Keratinocyte (primary cell): Measurements from ENCODE around the gene GRIA3. TPM values are rescaled to one million over a fixed set of nuclear protein-coding genes. Genes with fewer than 3 reads are reported as not detected.

Experiments
- DNase-seq: peaks from one replicate; pipeline ENCODE4 v3.0.0-alpha.2; 2011; ENCODE audit warnings: low read depth, missing footprints, low spot score
- FAIRE-seq: peaks from 2 replicates; lab custom pipeline; 2011; peaks lifted over from hg19 to GRCh38; lab: Jason Lieb, UNC
- H2AFZ ChIP-seq: 2 replicates; pipeline ENCODE4 v1.6.0; 2012; ENCODE audit warnings: low read length, control low read depth, inconsistent platforms; ENCODE audit not compliant: control insufficient read depth
- H3K27ac ChIP-seq: 2 replicates; pipeline ENCODE4 v1.5.1; 2011; ENCODE audit warnings: low read length; ENCODE audit not compliant: control insufficient read depth, insufficient read depth
- H3K27me3 ChIP-seq: 3 replicates; pipeline ENCODE4 v1.6.0; 2011; ENCODE audit warnings: low read length; ENCODE audit not compliant: control insufficient read depth, insufficient read depth; ENCODE audit errors: extremely low read depth
- H3K36me3 ChIP-seq, 2 experiments: 2 replicates in 1 of 2; 3 replicates in 1 of 2; pipeline ENCODE4 v1.5.1; 2011; ENCODE audit warnings: low read length in 2 of 2, mild to moderate bottlenecking in 1 of 2; ENCODE audit not compliant: control insufficient read depth in 2 of 2, insufficient read depth in 2 of 2; ENCODE audit errors: extremely low read depth in 1 of 2
- H3K4me1 ChIP-seq: 3 replicates; pipeline ENCODE4 v1.5.1; 2011; ENCODE audit warnings: low read length; ENCODE audit not compliant: control insufficient read depth, insufficient read depth; ENCODE audit errors: extremely low read depth
- H3K4me2 ChIP-seq: 3 replicates; pipeline ENCODE4 v1.6.0; 2011; ENCODE audit warnings: low read depth, low read length; ENCODE audit not compliant: control insufficient read depth, insufficient read depth; ENCODE audit errors: extremely low read depth
- H3K4me3 ChIP-seq, 3 experiments: fragments of 200-600 bp in 1 of 3; sonication (generic) in 1 of 3; 2 replicates in 2 of 3; 3 replicates in 1 of 3; pipeline ENCODE4 v1.5.1; 2011 to 2016; ENCODE audit warnings: low read length in 3 of 3, mild to moderate bottlenecking in 3 of 3, control low read depth in 2 of 3, inconsistent platforms in 1 of 3, low read depth in 1 of 3, mixed read lengths in 1 of 3, mixed run types in 1 of 3, moderate library complexity in 1 of 3; ENCODE audit not compliant: control insufficient read depth in 2 of 3, insufficient read depth in 2 of 3; ENCODE audit errors: extremely low read depth in 1 of 3
- H3K79me2 ChIP-seq: 2 replicates; pipeline ENCODE4 v1.6.0; 2012; ENCODE audit warnings: low read length; ENCODE audit not compliant: control insufficient read depth, insufficient read depth
- H3K9ac ChIP-seq: 3 replicates; pipeline ENCODE4 v1.6.0; 2011; ENCODE audit warnings: low read length; ENCODE audit not compliant: control insufficient read depth, insufficient read depth; ENCODE audit errors: extremely low read depth
- H3K9me1 ChIP-seq: 3 replicates; pipeline ENCODE4 v1.6.0; 2011; ENCODE audit warnings: low read length; ENCODE audit not compliant: control insufficient read depth, insufficient read depth; ENCODE audit errors: extremely low read depth
- H3K9me3 ChIP-seq: 2 replicates; pipeline ENCODE4 v1.5.1; 2012; ENCODE audit warnings: low read depth, low read length; ENCODE audit not compliant: control insufficient read depth
- H4K20me1 ChIP-seq: 3 replicates; pipeline ENCODE4 v1.6.0; 2011; ENCODE audit warnings: low read length; ENCODE audit not compliant: control insufficient read depth, insufficient read depth; ENCODE audit errors: extremely low read depth
- CTCF ChIP-seq, 3 experiments: IDR thresholded peaks in 1 of 3; conservative IDR thresholded peaks in 1 of 3; optimal IDR thresholded peaks in 1 of 3; 2 replicates in 2 of 3; 3 replicates in 1 of 3; pipeline versions ENCODE3 to v1.5.1; 2011; ENCODE audit warnings: low read length in 3 of 3, mild to moderate bottlenecking in 3 of 3, moderate library complexity in 2 of 3, control low read depth in 1 of 3, inconsistent platforms in 1 of 3; ENCODE audit not compliant: insufficient read depth in 2 of 3; ENCODE audit errors: extremely low read depth in 1 of 3
- EZH2 ChIP-seq: IDR thresholded peaks from one replicate; pipeline ENCODE4 v1.6.1; 2012; ENCODE audit warnings: inconsistent platforms, mild to moderate bottlenecking, low read length, moderate library complexity
- dilution Hi-C: fragments of 300-500 bp; cut with MboI; formaldehyde crosslinking; loops from one replicate; pipeline ENCODE4 v1.7.0; 2020; ENCODE audit warnings: low sequenced_read_pairs; ENCODE audit not compliant: extremely low pct_ligation_motif_present
- polyA plus RNA-seq, 5 experiments: library from polyadenylated mRNA; depleted of rRNA in 3 of 5; stranded (reverse) in 3 of 5; stranded (forward) in 1 of 5; unstranded in 1 of 5; fragments of >200 nt; gene quantifications; 1 replicate in 1 of 5; 2 replicates in 3 of 5; 3 replicates in 1 of 5; pipeline versions ENCODE4 v1.2.1 to v1.2.3, GENCODE V29; 2011 to 2012; ENCODE audit warnings: missing spikeins in 2 of 5, low read depth in 1 of 5, low replicate concordance in 1 of 5

Gene GRIA3
- polyA plus RNA-seq, 1 donor (not counting 4 experiments of a cell fraction or from before 2014, with no cell fraction given), result not detected

GRCh38 chrX:123308658-123309057 lies 124.6 kb downstream of the GRIA3 start:
- no peaks in the 10 kb centered on the region for H3K27me3 ChIP-seq
- no peak for DNase-seq
- no peak overlapping the region for H3K9ac ChIP-seq
- no peak overlapping the region for H3K27ac ChIP-seq
- no peaks in the 10 kb centered on the region for H3K9me3 ChIP-seq
- no peaks in the 10 kb centered on the region for H3K4me1 ChIP-seq
- no peaks in the 10 kb centered on the region for H3K79me2 ChIP-seq
- dilution Hi-C loops, result no loop called here
- TF ChIP-seq CTCF (optimal IDR thresholded peaks at IDR 0.05 in 1 of 3, IDR thresholded peaks at IDR 0.05 in 1 of 3, conservative IDR thresholded peaks at IDR 0.05 in 1 of 3; ENCODE audit: extremely low read depth in 1 of 3, insufficient read depth in 2 of 3, low read length in 3 of 3) (no peak), EZH2 (no peak)
- no peaks in the 10 kb centered on the region for H4K20me1 ChIP-seq
- no peaks in the 10 kb centered on the region for H3K36me3 ChIP-seq
- H3K4me3 ChIP-seq, result no peak overlapping the region
- H2AFZ ChIP-seq, result no peak overlapping the region
- no peak for FAIRE-seq
- no peak overlapping the region for H3K4me2 ChIP-seq
- no peaks in the 10 kb centered on the region for H3K9me1 ChIP-seq

GRCh38 chrX:123310112-123310511 lies 126.0 kb downstream of the GRIA3 start:
- no peaks in the 10 kb centered on the region for H3K36me3 ChIP-seq
- TF ChIP-seq CTCF (optimal IDR thresholded peaks at IDR 0.05 in 1 of 3, IDR thresholded peaks at IDR 0.05 in 1 of 3, conservative IDR thresholded peaks at IDR 0.05 in 1 of 3; ENCODE audit: extremely low read depth in 1 of 3, insufficient read depth in 2 of 3, low read length in 3 of 3) (no peak), EZH2 (no peak)
- dilution Hi-C loops, result no loop called here
- H3K27ac ChIP-seq, result no peak overlapping the region
- no peaks in the 10 kb centered on the region for H3K27me3 ChIP-seq
- no peak overlapping the region for H3K4me2 ChIP-seq
- H3K9me1 ChIP-seq, result no peaks in the 10 kb centered on the region
- no peak overlapping the region for H2AFZ ChIP-seq
- FAIRE-seq (no peak), DNase-seq (no peak)
- no peaks in the 10 kb centered on the region for H3K4me1 ChIP-seq
- no peaks in the 10 kb centered on the region for H4K20me1 ChIP-seq
- H3K4me3 ChIP-seq, result no peak overlapping the region
- H3K9me3 ChIP-seq, result no peaks in the 10 kb centered on the region
- H3K9ac ChIP-seq, result no peak overlapping the region
- H3K79me2 ChIP-seq, result no peaks in the 10 kb centered on the region
